GM18951 (cell line): ENCODE data around the gene PRSS50.

Source experiments
- POLR2A ChIP-seq: IDR thresholded peaks from 4 replicates; pipeline ENCODE4 v1.6.1; 2011; ENCODE audit warnings: mild to moderate bottlenecking; ENCODE audit not compliant: insufficient read length, insufficient read depth; ENCODE audit errors: extremely low read depth
- in situ Hi-C: fragments of 300-500 bp; cut with MboI; formaldehyde crosslinking; loops from one replicate; pipeline ENCODE4 v1.12.0; 2022; ENCODE audit warnings: low sequenced_read_pairs, mixed read lengths, inconsistent platforms; ENCODE audit not compliant: unreplicated experiment

PRSS50 gene

DNA sequence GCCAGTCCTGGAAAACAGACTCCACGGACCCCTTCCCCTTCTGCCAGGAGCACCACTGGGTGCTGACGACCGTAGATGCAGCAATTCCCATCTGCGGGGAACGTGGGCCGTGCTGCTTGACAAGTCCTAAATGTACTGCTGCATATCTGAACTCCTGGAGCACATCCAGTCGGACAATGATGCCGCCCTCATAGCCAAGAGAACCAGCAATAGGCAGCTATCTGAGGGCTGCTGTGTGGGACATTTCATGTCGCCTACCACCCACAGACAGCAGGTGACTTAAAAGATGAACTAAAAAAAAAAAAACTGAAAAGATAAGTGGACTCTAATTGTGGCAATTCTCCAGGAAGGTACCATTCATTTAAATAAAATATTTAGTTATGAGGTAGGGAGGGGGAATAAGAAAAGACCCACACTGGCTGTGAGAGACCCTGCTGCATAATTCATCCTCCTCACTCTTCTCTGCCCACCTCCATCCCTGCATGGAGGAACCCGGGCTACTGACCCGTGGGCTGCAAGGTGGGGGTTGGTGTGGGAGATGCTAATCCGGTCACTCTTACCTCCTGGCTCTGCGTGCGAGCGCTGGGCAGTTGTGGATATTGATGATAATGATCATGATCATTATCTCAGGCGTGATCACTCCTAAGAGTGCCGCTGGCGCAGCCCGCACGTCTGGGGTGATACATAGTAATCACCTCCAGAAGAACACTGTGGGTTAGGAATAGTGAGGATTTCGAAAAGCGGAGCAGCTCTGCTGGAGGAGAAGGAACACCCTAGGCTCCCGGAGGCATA is 52.5 kb downstream of the PRSS50 start:
- no peak for TF ChIP-seq POLR2A
- in situ Hi-C loops: no loop called here

GRCh38 chr3:46664188-46664970 is 53.3 kb downstream of the PRSS50 start:
- in situ Hi-C loops: no loop called here
- no peak for TF ChIP-seq POLR2A

GRCh38 chr3:46663591-46664135 is 54.0 kb downstream of the PRSS50 start:
- in situ Hi-C loops: no loop called here
- no peak for TF ChIP-seq POLR2A

GRCh38 chr3:46662771-46663551 is 54.7 kb downstream of the PRSS50 start:
- TF ChIP-seq POLR2A: no peak
- in situ Hi-C loops: no loop called here
